Hematopoietic multipotent progenitor cell treated with erythropoietin and hydrocortisone succinate and interleukin-3 and kit ligand, for 4 days (in vitro differentiated cells): Measurements from ENCODE around the gene SLC38A3.
"Not testable (repeated sequence)": the region's sequence is repeated elsewhere in the genome, so short reads cannot be mapped to it uniquely, and the experiment has no call there.

Experiments
- DNase-seq: peaks from one replicate; pipeline ENCODE4 v3.0.0-alpha.2; 2015

SLC38A3 gene

DNA sequence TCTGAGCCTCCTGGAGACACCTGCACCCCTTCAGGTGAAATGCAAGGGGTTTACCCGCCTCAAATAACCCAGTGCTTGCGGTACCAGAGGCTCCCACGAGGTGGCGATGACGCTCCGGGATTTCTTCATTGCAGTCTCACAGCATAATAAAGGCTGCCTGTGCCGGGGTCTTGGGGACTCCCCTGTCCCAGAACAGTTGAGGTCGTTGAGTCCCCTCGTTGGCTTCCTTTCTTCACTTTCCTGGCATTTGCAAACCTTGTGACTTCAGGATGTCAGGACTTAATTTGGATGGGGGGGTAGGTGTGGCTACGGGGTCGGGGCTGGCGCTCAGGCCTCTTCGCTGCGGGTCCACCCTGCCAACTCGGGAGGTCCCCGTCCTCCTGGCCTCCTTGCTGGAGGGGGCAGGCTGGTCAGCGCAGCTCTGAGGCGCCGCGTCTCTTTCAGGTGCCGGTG lies 12.4 kb upstream of the SLC38A3 start:
- peak; percentile 80 for DNase-seq

DNA sequence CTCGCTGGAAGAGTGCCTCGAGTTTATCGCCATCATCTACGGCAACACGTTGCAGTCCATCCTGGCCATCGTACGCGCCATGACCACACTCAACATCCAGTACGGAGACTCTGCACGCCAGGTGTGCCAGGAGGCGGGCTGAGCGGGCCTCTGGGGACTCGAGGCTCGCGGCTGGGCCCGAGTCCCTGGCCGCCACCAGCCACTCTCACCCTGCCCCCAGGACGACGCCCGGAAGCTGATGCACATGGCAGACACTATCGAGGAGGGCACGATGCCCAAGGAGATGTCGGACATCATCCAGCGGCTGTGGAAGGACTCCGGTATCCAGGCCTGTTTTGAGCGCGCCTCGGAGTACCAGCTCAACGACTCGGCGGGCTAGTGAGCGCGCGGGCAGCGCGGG lies 11.8 kb upstream of the SLC38A3 start:
- no peak for DNase-seq

DNA sequence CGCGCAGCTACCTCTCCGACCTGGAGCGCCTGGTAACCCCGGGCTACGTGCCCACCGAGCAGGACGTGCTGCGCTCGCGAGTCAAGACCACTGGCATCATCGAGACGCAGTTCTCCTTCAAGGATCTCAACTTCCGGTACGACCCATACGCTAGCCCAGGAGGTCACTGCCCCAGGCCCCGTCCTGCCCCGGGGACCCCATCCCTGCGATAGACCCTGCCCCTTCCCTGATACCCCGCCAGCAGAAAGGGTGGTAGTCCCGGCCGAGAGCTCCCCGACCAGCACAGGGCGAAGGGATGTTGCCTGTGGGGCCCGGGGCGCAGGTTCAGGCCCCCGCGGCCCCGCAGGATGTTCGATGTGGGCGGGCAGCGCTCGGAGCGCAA lies 11.3 kb upstream of the SLC38A3 start:
- no peak for DNase-seq

DNA sequence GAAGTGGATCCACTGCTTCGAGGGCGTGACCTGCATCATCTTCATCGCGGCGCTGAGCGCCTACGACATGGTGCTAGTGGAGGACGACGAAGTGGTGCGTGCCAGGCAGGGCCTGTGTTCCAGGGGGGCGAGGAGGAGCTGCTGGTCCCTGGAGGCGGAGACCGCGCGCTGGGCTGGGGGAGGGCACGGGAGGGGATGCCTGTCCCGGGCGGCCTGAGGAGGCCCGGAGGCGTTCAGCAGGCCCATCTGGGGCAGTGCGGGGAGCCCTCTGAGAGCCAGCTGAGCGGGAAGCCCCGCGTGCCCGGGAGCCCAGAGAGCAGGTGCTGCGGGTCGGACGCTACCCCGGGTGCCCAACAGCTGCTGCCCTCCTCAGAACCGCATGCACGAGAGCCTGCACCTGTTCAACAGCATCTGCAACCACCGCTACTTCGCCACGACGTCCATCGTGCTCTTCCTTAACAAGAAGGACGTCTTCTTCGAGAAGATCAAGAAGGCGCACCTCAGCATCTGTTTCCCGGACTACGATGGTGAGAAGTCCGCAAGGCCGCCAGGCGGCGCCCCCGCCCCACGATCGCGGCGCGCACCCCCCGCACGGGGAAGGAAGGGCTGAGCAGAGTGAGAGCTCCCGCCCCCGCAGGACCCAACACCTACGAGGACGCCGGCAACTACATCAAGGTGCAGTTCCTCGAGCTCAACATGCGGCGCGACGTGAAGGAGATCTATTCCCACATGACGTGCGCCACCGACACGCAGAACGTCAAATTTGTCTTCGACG lies 10.8 kb upstream of the SLC38A3 start:
- DNase-seq, result peak; percentile 78

DNA sequence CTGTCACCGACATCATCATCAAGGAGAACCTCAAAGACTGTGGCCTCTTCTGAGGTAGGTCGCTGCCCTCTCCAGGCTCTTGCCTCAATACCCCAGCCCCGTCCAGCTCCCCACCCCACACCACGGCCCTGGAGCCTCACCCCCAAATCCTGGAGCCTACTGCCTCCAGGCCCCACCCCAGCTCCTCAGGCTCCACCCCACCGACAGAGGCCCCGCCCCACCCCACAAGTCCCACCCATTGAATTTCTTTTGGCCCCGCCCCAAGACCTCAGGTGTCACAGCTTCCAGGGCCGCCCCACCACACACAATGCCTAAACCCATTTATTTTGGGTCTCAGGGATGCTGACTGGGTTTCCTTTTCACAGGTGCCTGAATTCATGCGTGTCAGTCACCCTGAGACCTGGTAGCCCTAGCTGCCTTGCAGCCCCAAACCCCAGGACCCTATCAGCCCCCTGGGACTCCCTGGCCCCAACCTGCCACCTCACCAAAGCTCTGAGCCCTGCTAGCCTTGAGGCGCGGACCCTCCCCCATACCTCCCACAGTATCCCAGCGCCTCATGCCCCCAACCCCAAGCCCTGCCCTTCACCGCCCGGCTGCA lies 10.1 kb upstream of the SLC38A3 start:
- peak; percentile 55 for DNase-seq

DNA sequence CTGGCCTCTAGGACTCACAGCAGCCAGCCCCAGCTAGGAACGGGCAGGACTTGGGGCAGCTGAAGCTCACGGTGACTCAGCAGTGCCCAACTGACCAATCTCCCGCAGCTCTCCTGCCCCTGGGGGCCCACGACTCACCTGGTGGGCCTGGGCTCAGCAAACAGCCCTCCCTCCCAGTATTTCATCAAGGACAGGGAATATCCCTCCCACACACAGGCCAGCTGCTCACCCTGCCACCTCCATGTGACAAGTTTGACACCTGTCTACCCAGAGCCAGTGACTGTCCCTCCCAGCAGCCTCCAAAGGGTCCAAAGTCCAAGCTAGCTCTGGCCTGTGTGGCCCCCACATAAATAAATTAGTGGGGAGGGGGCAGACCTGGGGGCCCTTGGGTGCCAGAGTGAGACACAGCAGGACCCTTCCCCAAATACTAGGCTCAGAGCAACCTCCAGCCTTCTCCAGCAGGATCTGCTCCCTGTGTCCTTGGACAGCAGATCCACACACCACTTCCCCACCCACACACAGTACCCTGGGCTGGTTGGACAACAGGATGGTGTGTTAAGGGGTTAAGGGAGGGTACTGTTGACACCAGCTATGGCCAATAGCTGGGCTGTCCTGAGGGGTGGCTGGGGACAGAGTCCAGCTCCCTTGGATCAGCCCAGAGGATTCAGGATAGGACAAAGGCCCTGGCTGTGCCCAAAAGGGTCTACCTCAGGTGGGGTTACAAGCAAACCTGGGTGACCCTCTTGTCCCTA lies 9.4 kb upstream of the SLC38A3 start:
- DNase-seq, result no peak

DNA sequence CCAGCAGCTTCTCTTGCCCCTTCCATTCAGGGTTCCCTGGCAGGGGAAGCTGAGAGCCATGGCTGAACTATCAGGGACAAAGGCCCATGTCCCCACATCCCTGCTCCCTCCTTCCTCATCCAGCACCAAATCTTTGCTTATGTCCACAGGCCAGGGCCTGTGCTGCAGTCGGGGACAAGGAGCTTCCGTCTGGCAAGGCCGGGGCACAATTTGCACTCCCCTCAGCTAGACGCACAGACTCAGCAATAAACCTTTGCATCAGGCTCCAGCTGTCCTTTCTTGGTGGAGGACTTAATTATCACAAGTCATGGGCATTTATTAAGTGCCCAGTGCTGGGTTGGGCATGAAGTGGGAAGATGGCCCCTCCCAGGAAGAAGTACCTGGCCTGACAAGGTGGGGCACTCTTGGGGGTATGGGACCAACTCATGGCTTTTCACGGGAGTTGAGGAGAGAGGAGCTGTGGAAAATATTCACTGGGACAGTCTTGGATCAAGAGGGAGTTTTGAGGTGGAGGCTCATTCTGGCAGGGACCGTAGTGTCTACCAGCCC lies 8.7 kb upstream of the SLC38A3 start:
- no peak for DNase-seq

DNA sequence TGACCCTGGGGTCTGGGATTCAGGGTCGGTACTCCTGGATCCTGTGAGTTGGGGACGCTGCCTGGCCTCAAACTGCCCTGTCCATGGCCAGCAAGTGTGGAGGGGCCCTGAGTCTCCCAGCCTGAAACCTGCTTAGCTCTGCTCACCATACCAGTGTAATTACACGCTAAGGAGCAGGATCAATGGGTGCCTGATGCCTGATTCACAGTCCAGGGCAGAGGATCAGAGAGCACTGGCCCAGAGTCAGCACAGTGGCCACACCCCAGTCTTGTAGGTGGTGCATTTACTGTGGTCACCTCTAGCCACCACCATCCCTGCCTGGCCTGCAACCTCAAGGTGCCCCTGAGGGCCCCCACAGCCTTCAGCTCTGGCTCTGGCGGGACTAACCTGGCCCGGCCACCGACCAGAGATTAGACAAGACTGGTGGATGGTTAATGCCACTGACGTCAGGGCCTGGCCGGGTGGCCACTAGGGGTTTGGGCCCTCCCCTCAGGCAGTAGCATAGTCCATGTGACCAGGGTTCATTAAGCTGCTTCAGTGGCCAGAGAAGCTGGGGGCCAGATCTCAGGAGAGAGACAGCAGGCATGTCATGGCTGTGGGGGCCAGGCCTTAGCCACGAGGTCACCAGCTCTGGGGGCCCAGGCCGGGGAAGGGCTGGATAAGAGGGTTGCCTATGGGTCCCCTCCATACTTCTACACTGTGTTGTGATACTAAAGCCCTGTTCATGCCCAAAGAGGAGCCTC lies 3.3 kb upstream of the SLC38A3 start:
- DNase-seq, result no peak

DNA sequence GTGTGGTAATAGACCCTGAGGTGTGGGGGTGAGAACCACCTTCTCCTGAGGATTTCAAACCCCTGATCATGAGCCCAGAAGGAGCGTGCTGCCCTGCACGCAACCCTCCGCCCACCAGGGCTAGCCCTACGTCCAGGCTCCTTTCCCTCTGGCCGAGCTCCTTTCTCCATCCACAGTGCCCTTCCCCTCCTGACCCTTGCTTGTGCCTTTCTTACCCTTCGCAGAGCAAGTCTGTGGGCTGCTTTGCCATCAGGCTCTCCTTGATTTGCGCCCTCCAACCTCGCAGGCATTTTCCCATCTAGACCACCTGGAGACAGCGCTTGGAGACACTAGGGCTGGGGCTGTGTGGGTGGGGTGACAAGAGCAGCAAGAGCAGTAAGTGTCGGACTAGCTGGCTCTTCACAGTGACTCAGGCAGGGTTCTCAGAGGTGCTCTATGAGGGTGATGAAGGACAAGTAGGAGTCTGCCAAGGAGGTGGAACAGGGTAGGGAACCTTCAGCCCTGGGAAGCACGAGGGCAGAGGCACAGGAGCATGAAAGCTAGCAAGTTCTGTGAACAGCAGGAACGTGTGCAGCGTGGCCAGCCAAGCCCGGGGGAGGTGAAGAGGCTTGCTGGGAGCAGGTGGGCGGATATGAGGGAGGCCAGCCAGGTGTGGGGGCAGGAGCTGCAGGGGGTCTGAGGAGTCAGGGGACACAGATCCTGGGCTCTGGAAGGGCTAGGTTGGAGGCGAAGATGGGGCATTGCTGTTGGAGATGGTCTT lies 2.5 kb upstream of the SLC38A3 start:
- DNase-seq, result no peak

DNA sequence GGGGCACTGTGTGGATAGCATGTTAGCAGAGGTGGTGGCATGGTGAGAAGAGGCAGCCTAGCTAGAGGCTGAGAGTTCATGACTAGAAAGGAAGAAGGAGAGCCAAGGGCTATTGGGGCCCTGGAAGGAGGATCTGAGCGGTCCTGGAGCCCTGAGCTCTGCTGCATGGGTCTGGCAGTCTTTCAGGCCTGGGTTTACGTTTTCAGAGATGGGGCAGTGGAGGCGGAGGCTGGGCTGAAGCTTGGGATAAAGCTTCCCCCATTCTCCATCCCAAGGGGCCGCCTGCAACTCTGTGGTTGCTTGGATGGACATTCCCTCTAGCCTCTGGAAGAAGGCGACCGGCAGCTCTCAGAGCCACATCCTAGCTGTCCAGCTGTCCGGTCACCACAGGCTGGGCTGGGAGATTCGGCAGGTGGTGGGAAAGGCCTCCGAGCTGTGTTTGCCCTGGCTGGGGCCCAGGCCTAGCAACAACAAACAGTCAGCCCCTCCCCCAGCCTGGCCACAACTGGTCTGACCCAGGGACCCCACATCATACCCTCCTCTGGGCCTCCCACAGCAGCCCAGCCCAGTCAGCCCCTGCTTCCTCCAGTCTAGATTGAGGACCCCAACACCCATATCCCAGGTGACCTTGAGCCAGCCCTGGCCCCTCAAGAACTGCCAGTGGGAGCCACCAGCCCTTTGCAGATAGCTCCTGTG lies 1.8 kb upstream of the SLC38A3 start:
- no peak for DNase-seq

DNA sequence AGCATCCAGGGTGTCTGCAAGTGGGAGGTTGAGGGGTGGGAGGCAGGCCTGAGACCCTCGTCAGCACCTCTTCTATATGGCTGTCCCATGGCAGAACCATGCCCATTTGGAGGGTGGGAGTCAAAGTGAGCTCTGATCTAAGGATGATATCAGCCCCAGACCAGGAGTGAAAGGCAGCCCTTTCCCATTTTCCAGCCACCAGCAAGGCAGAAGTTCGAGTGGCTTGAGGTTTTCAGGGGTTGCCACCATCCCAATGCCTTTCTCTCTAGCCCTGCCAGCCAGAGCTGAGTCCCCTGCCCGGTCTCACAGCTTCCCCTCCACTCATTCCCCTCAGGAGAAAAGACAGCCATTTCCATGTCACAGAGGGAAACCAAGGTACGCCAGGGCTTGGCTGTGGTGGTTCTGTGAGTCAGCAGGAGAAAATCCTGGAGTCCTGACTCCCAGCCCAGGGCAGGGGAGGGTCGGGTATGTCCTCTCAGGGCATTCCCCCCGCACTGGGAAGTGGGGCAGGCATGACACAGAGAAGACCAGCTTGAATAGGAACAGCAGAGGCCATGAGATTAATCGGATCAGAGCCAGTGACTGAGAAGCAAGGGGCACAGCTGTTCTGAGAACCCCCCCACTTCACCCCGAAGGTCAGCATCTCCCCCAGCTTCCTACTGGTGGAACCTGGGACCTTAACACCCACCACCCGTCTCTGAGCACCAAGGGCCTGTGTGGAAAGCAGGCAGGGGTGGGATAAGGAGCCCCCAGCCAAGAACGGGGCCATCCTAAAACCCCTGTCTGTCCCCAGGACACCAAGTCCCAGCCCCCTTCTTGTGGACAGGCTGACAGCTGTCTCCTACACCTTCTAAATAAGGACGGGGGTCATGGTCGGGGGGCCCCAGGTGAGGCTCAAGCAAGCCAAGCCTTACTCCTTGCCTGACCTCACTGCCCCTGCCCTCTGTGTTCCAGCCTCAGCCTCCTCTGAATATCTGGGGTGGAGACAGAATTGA lies 965 bp upstream of the SLC38A3 start:
- DNase-seq, result no peak

DNA sequence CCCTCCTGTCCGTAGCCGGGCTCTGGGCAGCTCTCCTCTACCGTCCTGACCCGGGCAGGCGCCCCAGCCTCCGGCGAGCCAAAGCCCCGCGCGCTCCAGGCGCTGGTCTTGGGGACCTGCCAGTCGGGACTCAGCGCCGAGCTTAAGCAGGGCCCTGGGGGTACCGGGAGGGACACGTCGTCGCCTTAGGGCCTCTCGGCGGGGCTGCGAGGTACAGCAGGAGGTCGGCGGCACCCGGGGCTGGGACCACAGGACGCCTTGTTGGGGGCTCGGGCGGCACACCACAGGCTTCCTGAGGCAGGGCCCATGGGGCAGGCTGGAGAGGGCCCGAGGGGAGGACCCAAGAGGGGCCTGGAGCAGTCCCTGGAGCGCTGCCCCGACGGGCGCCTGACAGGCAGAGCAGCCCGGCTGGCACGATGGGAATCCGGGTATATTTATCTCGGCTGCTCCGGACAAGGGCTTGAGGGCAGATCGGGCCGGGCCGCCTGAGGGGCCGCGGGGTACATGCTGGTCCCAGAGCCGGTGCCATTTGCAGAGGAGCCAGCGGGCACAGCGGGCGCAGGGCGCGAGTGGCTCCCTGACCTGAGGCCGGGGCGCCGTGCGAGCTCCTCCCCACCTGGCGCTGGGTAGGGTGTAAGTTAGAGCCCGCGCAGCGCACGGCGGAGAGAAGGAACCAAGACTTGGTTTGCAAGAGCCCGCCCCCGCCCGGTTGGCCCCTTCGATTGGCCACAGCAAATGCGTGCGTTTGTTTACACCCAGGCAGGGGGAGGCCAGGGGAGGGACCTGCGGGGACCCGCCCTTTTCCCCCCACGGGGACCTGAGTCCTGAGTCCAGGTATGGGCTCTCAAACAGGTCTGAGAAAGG lies 574 bp downstream of the SLC38A3 start:
- DNase-seq, result peak; percentile 61

DNA sequence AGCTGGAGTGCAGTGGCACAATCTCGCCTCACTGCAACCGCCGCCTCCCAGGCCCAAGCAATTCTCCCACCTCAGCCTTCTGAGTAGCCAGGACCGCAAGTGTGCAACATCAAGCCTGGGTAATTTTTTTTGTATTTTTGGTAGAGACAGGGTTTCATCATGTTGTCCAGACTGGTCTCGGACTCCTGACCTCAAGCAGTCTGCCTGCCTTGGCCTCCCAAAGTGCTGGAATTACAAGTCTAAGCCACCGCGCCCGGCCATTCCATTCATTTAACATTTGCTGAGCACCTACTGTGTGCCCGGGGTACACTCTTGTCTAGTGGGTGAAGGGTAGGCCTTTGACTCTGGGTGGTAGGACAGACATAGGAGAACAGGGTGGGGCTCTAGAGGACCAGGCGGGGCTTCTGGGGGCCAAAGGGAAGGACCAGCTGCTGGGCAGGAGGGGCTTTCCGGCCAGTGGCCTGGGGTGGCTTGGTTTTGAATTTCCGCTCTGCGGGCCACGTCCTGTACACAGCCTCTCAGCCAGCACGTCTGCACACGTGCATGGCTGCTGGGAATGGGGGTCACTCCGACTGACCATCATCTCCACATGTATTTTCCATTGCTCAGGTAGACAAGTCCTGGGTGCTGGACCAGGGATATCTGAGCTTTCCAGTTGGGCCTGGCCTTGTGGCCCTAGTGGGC lies 2.4 kb downstream of the SLC38A3 start:
- DNase-seq, result no peak

DNA sequence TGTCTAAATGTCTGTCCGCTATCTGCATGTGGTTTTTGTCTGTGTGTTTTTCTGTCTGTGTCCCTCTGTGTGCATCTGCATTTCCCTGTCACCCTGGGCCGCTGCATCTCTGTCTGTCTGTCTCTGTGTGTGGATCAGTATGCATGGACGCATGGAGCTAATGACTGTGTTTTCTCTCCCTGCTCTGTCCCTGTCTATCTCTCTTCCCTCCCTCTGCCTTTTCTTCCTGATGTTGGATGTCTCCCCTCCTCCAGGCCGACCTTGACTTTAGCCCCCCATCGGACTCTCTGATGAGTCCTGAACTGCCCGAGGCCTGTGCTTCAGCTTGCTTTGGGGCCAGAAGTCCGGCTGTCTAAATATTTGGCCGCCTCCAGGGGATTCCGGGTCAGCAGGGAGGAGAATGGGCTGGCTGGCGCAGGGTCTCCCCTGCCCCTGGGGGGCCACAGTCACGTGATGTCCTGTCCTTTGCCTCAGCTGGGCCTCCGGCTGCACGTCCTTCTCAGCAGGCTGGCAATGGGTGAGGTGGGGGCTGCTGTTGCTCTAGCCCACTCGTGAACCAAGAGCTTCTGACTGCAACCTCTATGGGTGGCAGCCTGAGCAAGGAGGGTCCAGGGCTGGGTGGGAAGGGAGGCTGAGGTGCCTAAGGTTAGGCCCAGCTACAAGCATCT lies 3.7 kb downstream of the SLC38A3 start:
- DNase-seq, result no peak

DNA sequence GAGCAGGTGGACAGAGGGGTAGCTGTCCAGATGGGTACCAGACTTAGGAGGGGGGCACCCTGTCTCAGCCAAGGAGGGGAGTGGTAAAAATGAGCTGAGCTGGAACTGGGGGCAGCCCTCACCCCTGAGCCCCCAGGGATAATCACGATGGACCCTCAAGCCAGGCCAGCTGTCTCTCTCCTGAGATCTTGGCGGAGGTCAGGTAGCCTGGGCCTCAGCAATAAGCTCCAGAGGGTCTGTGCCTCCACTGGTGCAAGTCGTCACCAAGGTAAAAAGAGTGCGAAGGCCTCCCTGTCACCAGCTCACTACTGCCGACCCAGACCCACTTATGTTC lies 5.1 kb downstream of the SLC38A3 start:
- no peak for DNase-seq

DNA sequence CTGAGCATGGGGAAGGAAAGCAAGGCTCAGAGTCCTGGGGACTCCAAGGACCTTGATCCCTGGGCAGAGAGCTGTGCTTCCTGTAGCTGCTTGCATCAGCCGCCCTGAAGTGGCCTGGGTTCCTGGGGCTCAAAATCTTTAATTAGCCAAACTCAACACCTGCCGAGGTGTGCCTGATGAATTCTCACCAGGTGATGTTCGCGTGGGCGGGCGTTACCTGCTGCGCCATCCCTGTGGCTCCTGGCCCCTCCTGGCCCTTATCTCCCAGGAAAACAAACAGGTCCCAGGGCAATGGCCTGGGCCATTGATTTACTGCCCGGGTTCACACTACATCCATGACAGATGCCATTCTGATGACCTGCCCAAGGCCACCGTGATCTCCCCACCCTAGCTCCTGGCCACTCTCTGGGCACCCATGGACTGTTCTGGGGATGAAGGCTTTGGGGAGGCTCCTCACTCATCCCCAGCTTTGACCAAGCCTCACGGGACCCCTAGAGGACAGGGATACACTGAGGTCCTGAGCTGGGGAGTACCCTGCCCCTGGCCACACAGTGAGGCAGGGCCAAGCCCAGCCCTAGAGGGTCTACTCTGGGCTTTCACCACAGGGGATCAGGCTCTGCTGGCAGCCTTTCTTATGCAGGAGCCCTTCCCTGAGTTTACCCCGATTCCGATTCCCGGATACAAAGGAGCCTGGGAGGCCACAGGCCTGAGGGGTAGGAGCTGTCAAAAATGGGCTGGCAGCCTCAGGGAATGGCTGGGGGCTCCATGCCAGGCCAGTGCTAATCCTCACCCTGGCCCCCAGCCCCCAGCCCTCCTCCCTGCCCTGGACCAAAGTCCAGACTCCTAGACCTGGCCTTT lies 5.7 kb downstream of the SLC38A3 start:
- DNase-seq, result no peak

DNA sequence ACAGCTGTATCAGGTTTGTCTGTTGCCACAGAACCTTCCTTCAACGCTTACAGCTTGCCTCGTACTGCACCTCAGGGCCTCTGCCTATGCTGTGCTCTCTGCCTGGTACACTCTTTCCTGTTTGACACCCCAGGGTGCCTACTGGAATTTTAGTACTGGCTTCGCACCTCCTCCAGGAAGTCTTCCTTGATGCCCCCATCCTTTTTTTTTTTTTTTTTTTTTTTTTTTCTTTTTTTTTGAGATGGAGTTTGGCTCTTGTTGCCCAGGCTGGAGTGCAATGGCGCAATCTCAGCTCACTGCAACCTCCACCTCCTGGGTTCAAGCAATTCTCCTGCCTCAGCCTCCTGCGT lies 6.3 kb downstream of the SLC38A3 start:
- not testable (repeated sequence) for DNase-seq
